ENCODE results near the gene RIN3.

The RIN3 gene

GRCh38 chr14:92511453-92512238 is 1.9 kb upstream of the RIN3 start:
- no peak for DNase-seq

DNA sequence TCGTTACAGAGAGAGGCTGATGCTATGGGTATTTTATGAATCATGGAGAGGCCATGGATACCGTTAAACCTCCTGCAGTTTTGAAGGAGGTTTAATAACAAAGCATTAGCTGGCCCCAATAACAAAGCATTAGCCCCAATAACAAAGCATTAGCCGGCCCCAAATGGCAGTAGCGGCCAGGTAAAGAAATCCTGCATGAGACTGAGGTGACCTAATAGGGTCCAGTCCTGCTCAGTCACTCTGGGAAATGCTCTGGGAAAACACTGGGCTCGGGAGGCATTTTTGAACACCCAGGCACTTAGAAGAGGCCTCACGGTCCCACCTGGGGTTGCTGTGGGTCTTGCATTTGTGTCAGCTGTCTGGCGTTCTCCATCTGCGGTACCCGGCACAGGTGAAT is 776 bp upstream of the RIN3 start:
- no peak for DNase-seq

DNA sequence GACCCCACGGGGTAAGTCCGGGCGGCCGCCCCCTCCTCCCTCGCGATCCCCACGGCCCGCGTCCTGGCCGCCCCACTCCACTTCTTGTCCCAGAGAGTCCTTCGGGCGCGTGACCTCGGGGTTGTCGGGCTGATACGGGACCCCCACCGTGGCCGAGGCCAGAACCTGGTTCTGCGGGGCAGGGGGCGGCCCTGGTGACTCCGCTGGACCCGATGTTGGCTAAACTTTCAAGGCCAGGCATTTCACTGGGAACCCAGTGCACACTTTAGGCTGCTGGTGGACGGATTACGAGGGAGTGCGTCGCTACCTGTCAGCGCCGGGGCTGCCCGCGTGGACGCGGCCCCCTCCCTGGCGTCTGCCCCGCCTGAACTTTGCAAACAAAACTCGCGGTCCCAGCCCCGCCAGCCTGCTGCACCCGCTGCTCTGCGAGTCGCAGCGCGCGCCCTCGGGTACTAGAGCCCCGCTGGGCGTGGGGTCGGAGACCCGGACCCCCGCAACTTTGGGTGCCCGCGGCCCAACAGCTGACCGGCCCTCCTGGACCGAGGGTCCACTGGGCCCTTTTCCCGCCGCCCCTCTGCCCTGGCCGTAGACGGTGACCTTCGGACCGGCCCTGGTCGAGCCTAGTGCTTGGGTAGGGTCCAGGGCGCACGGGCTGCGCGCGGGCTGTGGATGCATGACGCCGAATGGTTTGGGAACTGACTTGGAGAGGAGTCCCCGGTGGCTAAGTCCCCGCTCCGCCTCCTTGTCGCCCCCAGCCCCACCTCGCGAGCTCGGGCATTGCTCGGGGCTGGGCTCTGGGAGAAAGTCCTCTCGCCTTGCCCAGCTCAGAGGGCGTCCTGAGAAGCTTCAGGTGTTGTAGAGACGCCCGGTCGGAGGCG is 624 bp downstream of the RIN3 start:
- peak; percentile 28 to 34 for DNase-seq

GRCh38 chr14:92514844-92515514 is 1.4 kb downstream of the RIN3 start:
- DNase-seq: no peak

DNA sequence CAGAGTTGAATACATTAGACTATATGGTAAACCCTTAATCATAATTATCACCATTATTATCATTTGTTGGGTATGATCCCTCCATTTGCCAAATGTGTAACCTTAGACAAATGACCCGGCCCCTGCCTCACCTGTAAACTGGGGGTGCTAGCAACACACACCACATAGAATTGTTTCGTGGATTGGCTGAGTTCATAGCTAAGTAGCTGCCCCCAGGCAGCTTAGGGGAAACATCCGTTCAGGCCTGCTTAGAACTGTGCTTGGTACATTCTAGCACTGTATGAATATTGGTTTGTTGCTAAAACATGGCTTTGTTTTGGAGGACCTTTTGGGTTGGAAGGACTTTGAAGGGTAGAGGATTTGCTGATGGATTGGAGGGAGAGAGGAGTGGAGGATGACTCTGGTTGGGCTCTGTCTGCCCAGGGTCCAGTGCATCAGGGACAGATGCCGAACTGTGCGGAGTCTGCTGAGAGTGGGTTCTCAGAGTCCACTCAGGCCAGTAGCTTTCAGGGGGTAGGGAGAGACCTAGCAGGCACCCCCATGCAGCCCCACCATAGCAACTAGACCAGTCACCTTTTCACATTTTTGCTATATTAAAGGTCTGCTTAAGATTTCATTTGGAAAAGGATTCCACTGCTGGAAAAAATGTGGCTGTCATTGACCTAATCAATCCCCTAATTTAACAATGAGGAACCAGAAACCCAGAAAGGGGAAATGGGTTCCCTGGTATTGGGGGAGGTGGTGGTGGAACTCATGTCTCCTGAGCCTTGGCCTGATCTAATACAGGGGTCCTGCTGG is 2.2 kb downstream of the RIN3 start:
- DNase-seq: no peak

DNA sequence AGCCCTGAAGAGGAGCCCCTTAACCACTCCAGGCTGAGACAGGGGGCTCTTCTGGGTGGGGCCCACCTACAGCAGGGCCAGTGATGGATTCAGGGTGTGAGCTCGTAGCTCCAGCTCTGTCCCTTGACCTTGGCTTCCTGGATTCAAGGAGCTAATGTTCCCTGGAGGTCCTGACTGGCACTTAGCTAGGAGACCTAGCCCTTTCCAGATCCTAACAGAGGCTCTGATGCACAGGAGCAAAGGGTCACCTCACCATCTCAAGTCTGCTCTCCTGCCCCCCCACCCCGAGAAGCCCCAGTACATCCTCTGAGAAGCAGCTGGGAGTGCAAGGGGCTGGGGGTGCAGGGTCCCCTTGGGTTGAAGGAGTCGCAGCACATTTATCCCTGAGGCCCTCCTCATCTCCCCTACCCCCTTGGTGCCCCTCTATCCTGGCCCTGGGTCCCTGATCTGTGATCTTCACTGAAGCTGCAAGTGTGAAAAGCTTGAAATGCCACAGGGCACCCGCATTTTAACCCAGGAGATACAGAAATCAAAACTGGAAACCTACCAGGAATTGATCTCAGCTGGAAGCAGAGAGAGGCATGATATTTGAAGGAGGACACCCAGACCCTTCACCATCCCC is 2.9 kb downstream of the RIN3 start:
- no peak for DNase-seq

DNA sequence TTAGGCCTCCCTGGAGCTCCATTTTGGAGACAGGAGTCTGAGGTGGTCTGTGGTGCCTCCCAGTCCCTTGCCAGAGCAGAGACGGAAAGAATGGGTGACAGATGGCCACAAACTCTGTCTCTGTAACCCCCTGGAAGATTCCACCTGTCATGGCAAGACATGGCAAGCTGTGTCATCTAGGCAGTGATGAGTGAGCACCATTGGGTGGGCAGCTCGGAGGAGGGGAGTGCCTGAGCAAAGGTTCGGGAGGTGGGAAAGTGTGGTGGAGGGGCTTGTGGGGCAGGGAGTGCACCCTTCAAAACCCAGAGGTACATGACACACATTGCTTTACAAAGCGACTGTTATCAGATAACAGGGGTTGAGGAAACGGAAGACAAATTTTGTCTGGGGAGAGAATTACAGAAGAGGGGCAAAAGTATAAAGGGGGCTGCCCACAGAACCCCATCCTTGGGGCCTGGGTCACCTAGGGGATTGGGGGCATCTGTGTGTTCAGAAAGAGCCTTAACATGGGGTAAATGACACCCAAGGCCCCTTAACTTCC is 3.5 kb downstream of the RIN3 start:
- peak in 1 of 2 experiments; percentile 71 for DNase-seq

DNA sequence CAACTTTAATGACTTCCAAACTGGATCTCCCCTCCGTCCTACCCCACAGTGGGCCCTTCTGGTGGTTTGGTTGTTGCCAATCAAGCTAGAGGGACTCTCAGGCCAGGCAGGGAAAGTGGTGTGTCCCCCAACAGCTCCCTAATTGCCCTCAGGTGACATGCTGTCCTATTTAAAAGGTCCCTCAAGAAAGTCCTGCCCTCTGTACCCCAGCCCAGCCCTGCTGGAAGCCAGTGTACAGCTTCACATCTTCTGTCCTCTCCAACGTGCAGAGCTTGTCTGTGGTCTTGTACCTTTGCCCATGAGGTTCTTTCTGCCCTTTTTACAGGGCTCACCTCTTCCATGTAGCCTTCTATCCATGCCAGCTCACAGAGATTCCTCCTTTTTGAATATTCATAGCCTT is 4.2 kb downstream of the RIN3 start:
- no peak for DNase-seq

DNA sequence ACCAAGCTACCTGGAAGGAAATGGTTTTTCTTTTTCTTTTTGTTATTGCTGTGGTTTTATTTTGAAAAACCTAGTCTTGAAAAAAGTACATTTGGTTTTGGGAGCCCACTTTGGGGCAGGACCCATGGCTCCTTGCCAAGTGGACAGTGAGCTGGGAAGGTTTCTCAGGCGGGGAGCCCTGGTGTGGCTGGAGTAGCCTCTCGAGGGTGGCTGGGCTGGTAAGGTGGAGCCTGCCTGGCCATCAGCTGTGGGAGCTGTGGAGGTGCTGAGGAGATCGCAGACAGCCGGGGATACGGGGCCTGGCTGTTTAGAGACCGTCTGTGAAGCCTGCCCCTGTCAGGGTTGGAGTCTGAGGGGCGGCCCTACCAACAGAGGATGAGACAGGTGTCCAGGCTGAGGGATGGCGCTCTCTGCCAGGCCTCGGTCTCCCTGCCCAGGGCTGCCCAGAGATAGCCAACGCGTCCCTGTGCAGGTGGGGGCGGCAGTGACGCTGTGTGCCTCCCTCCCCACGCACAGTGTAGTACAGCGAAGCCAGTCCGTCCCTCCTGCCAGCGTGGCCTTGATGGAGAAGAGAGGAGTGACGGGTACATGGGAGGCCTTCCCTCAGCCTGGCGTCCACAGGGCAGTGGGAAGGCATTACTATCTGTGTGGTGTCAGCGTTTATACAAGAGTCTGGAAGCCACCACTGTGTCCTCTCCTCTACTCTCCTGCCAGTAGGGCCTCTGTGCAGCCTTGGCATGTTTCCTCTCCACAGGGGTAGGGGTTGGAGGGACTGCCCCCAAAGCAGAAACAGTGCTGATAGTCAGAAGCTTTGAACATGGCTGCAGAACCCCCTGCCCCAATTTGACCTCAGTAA is 5.9 kb downstream of the RIN3 start:
- DNase-seq: no peak

GRCh38 chr14:92520102-92521057 is 6.8 kb downstream of the RIN3 start:
- DNase-seq: no peak

DNA sequence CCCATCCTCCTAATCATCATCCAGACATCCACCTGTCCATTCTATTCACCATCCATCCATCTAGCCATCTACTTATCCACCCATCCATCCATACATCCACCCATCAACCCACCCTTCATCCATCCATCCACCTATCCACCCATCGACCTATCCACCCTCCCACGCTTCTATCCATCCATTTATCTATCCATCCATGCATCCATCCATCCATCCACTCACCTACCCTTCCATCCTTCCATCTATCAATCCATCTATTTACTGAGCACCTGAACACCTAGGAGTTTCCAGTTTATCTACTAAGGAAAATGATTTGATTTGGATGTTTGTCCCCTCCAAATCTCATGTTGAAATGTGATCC is 7.5 kb downstream of the RIN3 start:
- no peak for DNase-seq

DNA sequence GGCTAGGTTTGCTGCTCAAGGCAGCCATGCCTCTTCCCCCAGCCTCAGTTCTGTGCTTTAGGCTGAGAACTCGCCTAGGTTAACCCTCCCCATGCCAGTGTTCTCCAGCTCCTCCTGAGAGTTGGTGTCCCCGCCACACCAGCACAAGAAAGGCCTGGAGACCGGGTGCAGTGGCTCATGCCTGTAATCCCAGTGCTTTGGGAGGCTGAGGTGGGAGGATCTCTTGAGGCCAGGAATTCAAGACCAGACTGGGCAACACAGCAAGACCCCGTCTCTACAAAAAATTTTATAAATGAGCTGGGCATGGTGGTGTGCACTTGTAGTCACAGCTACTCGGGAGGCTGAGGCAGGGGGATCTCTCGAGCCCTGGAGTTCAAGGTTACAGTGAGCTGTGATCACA is 10.2 kb downstream of the RIN3 start:
- DNase-seq: no peak

DNA sequence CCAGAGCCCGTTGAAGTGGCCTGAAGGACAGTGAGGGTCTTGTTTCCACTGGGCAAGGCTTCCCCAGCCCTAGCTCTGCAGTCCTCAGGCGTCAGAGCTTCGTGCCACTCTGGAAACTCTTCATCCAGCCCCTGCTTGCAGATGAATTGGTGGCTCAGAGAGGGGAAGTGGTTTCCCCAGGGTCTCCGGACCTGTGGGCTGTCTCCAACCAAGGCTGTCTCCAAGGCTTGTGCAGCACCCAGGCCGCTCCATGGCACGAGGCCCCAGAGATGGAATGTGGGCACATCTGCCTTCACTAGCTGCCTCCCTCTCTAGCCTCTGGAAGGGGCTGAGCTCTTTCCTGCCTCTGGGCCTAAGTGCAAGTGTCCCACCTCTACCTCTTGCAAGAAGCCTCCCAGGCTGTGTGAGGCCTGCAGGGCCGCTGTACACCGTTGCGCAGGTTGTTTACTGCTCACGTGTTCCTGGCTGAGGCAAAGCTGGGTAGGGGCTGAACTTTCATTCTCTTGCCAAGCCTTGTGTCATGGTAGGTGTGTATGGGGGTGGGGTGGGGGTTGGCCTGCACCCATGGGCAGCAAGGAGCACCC is 11.1 kb downstream of the RIN3 start:
- DNase-seq: no peak

DNA sequence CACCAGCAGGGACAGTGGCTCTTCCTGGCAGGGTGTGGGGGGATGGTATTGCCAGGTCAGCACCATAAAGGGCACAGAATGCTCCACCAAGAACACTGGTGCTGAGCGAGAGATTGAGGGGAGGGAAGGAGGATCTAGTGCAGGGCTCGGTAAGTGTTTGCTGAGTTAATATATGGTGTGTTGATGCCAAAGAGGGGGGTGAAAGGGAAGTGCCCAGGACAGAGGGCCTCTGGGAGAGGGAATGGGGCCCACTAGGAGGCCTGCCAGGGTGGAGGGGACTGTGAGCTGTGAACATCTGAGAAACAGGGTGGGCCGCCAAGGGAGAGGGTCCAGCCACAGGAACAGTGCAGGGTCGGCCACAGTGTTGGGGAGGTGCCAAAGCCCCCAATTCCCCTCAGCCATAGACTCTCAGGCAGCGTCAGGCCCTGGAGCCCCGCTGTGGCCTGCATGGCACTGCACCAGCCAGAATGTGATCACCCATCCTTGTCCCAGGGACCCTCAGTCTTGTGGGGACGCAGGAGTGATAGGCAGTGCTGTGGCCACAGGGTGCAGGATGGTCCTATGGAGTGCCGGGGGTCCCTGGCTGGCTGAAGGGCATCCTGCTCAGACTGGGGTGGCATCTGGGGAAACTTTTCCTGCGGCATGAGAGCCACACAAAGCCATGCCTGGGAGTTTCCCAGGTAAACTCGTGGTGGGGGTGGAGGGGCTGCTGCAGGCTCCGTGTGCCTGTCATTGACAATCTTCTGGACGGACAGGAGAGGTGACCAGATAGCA is 11.9 kb downstream of the RIN3 start:
- no peak for DNase-seq

- DNase-seq: no peak
Measured at GRCh38 chr14:92527721-92528120, 14.1 kb downstream of the RIN3 start.

DNA sequence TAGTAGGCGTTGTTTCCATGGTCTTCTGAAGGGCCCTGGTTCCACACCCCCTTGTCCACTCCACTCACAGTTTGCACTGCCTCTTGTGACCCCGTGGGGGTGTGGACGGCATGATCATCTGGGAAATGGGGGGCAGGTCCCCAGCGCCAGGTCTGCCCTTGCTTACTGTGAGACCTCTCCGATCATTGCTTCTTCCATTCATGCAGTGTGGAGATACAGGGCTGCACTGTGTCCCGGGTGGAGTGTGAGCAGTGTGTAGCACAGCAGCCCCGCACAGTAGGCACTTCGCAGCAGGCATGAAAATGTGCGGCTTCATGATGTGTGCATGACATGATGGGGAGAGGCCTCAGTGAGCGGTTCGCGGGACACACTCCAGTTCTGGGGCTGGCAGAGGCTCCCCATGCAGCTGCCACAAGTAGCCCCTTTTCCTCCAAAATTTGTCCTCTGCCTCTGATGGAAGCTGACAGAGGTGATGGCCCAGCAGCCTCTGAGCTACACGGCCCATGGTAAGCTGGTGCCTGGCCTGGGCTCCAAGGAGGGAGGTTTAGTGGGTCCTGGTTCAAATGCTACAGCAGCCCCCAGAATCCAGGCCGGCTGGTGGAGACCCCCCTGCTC is 15.0 kb downstream of the RIN3 start:
- no peak for DNase-seq

GRCh38 chr14:92529903-92530302 is 16.3 kb downstream of the RIN3 start:
- no peak for DNase-seq
